Liver (tissue), 9 donors: ENCODE measurements around the gene C17orf50. TPM values are rescaled to one million over a fixed set of nuclear protein-coding genes. Genes with fewer than 3 reads are reported as not detected.

Experiments
- DNase-seq: peaks from one replicate; pipeline ENCODE4 v3.0.0-alpha.2; 2017; ENCODE audit warnings: low spot score
- H3K27ac ChIP-seq, 2 donors: one replicate each; pipeline ENCODE4 v1.7.0; 2013; ENCODE audit warnings: inconsistent platforms in 2 of 2, low read length in 2 of 2, control low read depth in 1 of 2, low read depth in 1 of 2, mild to moderate bottlenecking in 1 of 2
- H3K27me3 ChIP-seq, 4 donors: one replicate each; pipeline versions ENCODE4 v1.6.1 to v1.7.0; 2013; ENCODE audit warnings: low read length in 3 of 4, inconsistent platforms in 1 of 4, mild to moderate bottlenecking in 1 of 4, moderate library complexity in 1 of 4; ENCODE audit not compliant: control insufficient read depth in 4 of 4, insufficient read depth in 4 of 4
- H3K36me3 ChIP-seq, 4 donors: one replicate each; pipeline versions ENCODE4 v1.6.1 to v1.7.0; 2013; ENCODE audit warnings: low read length in 3 of 4, mild to moderate bottlenecking in 3 of 4, low read depth in 1 of 4, moderate library complexity in 1 of 4; ENCODE audit not compliant: control insufficient read depth in 4 of 4, insufficient read depth in 3 of 4
- H3K4me1 ChIP-seq, 4 donors: one replicate each; pipeline versions ENCODE4 v1.6.1 to v1.7.0; 2013; ENCODE audit warnings: low read length in 3 of 4, mild to moderate bottlenecking in 3 of 4, moderate library complexity in 1 of 4; ENCODE audit not compliant: control insufficient read depth in 4 of 4, insufficient read depth in 4 of 4
- H3K4me3 ChIP-seq, 3 donors: one replicate each; pipeline versions ENCODE4 v1.6.1 to v1.7.0; 2013; ENCODE audit warnings: low read length in 3 of 3, control low read depth in 1 of 3, low read depth in 1 of 3, mild to moderate bottlenecking in 1 of 3
- H3K9ac ChIP-seq, 2 donors: one replicate each; pipeline ENCODE4 v1.7.0; 2013; ENCODE audit warnings: low read length in 2 of 2, mild to moderate bottlenecking in 2 of 2, moderate library complexity in 2 of 2, control low read depth in 1 of 2, low read depth in 1 of 2
- H3K9me3 ChIP-seq, 4 donors: one replicate each; pipeline versions ENCODE4 v1.6.1 to v1.7.0; 2013; ENCODE audit warnings: low read length in 3 of 4; ENCODE audit not compliant: control insufficient read depth in 4 of 4
- ATF3 ChIP-seq: IDR thresholded peaks from 2 replicates; pipeline ENCODE4 v1.6.1; 2016; ENCODE audit warnings: antibody characterized with exemption
- CTCF ChIP-seq: fragments of 150-350 bp; IDR thresholded peaks from 2 replicates; pipeline ENCODE4 v1.5.1; 2017; ENCODE audit warnings: improper control_type of control experiment, low read depth, low read length; ENCODE audit not compliant: missing input control
- EGR1 ChIP-seq, 2 donors: IDR thresholded peaks; 2 replicates each; pipeline ENCODE4 v1.6.1; 2016 to 2018; ENCODE audit warnings: antibody characterized with exemption in 2 of 2, low read depth in 2 of 2
- FOXA1 ChIP-seq: IDR thresholded peaks from 2 replicates; pipeline ENCODE4 v1.6.1; 2016; ENCODE audit warnings: antibody characterized with exemption
- FOXA2 ChIP-seq: IDR thresholded peaks from 2 replicates; pipeline ENCODE4 v1.6.1; 2016; ENCODE audit warnings: antibody characterized with exemption
- GABPA ChIP-seq, 2 donors: IDR thresholded peaks in 1 of 2; conservative IDR thresholded peaks in 1 of 2; 2 replicates each; pipeline ENCODE4 v1.6.1; 2016; ENCODE audit warnings: antibody characterized with exemption in 2 of 2, mild to moderate bottlenecking in 1 of 2, moderate library complexity in 1 of 2
- HNF4A ChIP-seq, 2 donors: conservative IDR thresholded peaks; 2 replicates each; pipeline ENCODE4 v1.6.1; 2016; ENCODE audit warnings: antibody characterized with exemption in 2 of 2, mild to moderate bottlenecking in 2 of 2
- HNF4G ChIP-seq: IDR thresholded peaks from 2 replicates; pipeline ENCODE4 v1.6.1; 2016; ENCODE audit warnings: antibody characterized with exemption
- JUND ChIP-seq, 2 donors: IDR thresholded peaks; 2 replicates each; pipeline ENCODE4 v1.6.1; 2016; ENCODE audit warnings: antibody characterized with exemption in 2 of 2
- MAX ChIP-seq: IDR thresholded peaks from 2 replicates; pipeline ENCODE4 v1.6.1; 2016; ENCODE audit warnings: antibody characterized with exemption
- NR2F2 ChIP-seq: IDR thresholded peaks from 2 replicates; pipeline ENCODE4 v1.6.1; 2016; ENCODE audit warnings: antibody characterized with exemption
- RAD21 ChIP-seq, 2 donors: IDR thresholded peaks; 2 replicates each; pipeline ENCODE4 v1.6.1; 2016; ENCODE audit warnings: antibody characterized with exemption in 2 of 2, mild to moderate bottlenecking in 2 of 2
- RXRA ChIP-seq, 2 donors: IDR thresholded peaks; 2 replicates each; pipeline ENCODE4 v1.6.1; 2017 to 2018; ENCODE audit warnings: antibody characterized with exemption in 2 of 2, mild to moderate bottlenecking in 1 of 2
- SP1 ChIP-seq: IDR thresholded peaks from 2 replicates; pipeline ENCODE4 v1.6.1; 2018; ENCODE audit warnings: antibody characterized with exemption, mild to moderate bottlenecking
- TAF1 ChIP-seq: conservative IDR thresholded peaks from 2 replicates; pipeline ENCODE4 v1.6.1; 2016; ENCODE audit warnings: antibody characterized with exemption, mild to moderate bottlenecking
- YY1 ChIP-seq: IDR thresholded peaks from 2 replicates; pipeline ENCODE4 v1.6.1; 2016; ENCODE audit warnings: antibody characterized with exemption, mild to moderate bottlenecking
- WGBS: extraction: QIAGEN DNeasy Blood & Tissue Kit; methylation state at CpG from one replicate; pipeline ENCODE4 v1.1.7; 2013; 5-methylcytosine and 5-hydroxymethylcytosine counted together
- polyA plus RNA-seq, 2 donors: library from polyadenylated mRNA; stranded (reverse) in 1 of 2; unstranded in 1 of 2; fragments of 200-250 nt in 1 of 2; fragments of >200 nt in 1 of 2; fragmentation: Nextera tagmentation in 1 of 2; extraction: Ambion mirVana in 1 of 2; gene quantifications; one replicate each; pipeline versions ENCODE4 v1.2.1 to v1.2.3, GENCODE V29; 2013 to 2015
- total RNA-seq, 2 donors: library from RNA; depleted of rRNA; stranded (reverse); fragments of >200 nt; gene quantifications; one replicate each; pipeline ENCODE4 v1.2.3, GENCODE V29; 2014
- TF ChIP-seq, protein P1 (sequence below): IDR thresholded peaks from 2 replicates; pipeline ENCODE4 v1.6.1; 2016; ENCODE audit warnings: antibody characterized with exemption, mild to moderate bottlenecking
- TF ChIP-seq, protein P2 (sequence below): IDR thresholded peaks from 2 replicates; pipeline ENCODE4 v1.6.1; 2016; ENCODE audit warnings: antibody characterized with exemption
- donor health status: healthy.
- donor health status: healthy.
- donor health status: healthy.
- donor health status: healthy.
- donor health status: healthy.

Gene C17orf50
- total and polyA plus RNA-seq, 4 donors: not detected

DNA sequence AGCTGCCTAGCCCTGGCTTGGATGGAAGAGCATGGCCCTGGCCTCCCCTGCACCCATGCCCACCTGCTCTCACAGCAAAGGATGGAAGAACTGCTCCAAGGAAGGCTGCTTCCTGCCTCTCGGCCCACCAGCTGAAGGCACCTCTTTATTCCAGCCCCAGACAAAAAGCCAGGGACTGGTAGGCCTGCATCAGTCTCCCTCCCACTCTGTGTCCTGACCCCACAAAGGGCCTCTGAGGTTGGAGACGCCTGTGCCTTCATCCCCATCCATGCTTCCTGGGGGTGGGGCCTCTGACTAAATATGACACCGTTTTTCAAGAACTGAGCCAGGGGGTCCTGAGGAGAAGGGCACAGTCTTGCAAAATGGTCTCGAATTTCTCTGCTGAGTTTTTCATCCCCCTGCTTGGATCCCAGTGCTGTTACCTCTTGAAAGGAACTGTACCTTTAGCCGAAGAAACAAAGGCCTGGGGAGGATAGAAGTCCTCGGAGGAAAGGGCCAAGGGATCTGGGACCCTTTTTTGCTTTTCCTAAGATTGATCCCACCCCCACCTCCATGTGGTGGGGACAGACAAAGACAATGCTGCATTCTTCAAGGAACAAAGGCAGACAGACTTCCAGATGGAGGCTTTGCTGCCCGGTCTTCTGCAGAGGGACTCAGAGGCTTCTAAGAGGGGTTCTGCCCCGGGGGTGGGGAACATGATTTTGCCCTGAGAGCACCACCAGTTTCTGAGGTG is 5.2 kb downstream of the C17orf50 start:
- 82% methylated on average over 8 of the region's 8 CpGs for WGBS
- no peak overlapping the region for H3K9ac ChIP-seq
- TF ChIP-seq, protein P1, sequence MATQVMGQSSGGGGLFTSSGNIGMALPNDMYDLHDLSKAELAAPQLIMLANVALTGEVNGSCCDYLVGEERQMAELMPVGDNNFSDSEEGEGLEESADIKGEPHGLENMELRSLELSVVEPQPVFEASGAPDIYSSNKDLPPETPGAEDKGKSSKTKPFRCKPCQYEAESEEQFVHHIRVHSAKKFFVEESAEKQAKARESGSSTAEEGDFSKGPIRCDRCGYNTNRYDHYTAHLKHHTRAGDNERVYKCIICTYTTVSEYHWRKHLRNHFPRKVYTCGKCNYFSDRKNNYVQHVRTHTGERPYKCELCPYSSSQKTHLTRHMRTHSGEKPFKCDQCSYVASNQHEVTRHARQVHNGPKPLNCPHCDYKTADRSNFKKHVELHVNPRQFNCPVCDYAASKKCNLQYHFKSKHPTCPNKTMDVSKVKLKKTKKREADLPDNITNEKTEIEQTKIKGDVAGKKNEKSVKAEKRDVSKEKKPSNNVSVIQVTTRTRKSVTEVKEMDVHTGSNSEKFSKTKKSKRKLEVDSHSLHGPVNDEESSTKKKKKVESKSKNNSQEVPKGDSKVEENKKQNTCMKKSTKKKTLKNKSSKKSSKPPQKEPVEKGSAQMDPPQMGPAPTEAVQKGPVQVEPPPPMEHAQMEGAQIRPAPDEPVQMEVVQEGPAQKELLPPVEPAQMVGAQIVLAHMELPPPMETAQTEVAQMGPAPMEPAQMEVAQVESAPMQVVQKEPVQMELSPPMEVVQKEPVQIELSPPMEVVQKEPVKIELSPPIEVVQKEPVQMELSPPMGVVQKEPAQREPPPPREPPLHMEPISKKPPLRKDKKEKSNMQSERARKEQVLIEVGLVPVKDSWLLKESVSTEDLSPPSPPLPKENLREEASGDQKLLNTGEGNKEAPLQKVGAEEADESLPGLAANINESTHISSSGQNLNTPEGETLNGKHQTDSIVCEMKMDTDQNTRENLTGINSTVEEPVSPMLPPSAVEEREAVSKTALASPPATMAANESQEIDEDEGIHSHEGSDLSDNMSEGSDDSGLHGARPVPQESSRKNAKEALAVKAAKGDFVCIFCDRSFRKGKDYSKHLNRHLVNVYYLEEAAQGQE: no peak
- no peak for TF ChIP-seq TAF1
- no peak for TF ChIP-seq HNF4A (conservative IDR thresholded peaks at IDR 0.05)
- TF ChIP-seq FOXA1: no peak
- no peak for TF ChIP-seq RAD21 (IDR thresholded peaks at IDR 0.05)
- no peak for TF ChIP-seq MAX
- no peak for TF ChIP-seq HNF4G
- no peak for TF ChIP-seq RXRA (IDR thresholded peaks at IDR 0.05)
- no peak for TF ChIP-seq GABPA (IDR thresholded peaks at IDR 0.05 in 1 of 2, conservative IDR thresholded peaks at IDR 0.05 in 1 of 2)
- TF ChIP-seq, protein P2, sequence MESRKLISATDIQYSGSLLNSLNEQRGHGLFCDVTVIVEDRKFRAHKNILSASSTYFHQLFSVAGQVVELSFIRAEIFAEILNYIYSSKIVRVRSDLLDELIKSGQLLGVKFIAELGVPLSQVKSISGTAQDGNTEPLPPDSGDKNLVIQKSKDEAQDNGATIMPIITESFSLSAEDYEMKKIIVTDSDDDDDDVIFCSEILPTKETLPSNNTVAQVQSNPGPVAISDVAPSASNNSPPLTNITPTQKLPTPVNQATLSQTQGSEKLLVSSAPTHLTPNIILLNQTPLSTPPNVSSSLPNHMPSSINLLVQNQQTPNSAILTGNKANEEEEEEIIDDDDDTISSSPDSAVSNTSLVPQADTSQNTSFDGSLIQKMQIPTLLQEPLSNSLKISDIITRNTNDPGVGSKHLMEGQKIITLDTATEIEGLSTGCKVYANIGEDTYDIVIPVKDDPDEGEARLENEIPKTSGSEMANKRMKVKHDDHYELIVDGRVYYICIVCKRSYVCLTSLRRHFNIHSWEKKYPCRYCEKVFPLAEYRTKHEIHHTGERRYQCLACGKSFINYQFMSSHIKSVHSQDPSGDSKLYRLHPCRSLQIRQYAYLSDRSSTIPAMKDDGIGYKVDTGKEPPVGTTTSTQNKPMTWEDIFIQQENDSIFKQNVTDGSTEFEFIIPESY: no peak
- no peak for TF ChIP-seq JUND (IDR thresholded peaks at IDR 0.05)
- TF ChIP-seq SP1: no peak
- no peak for TF ChIP-seq NR2F2
- no peak for TF ChIP-seq EGR1 (IDR thresholded peaks at IDR 0.05; ENCODE audit: low read depth in 2 of 2)
- no peak for TF ChIP-seq YY1
- no peak for TF ChIP-seq ATF3
- no peak for TF ChIP-seq FOXA2
- TF ChIP-seq CTCF: no peak

More for the DNA sequence above, 5.2 kb downstream of the C17orf50 start:
- H3K4me1 ChIP-seq: peaks cover 2 to 12% (median 6%) of the 10 kb centered on the region in 4 donors
- no peak for DNase-seq
- no peaks in the 10 kb centered on the region for H3K36me3 ChIP-seq
- H3K27me3 ChIP-seq: no peaks in the 10 kb centered on the region
- no peak overlapping the region for H3K27ac ChIP-seq
- H3K4me3 ChIP-seq: no peak overlapping the region
- H3K9me3 ChIP-seq: no peaks in the 10 kb centered on the region
